Calu3 (cell line): ENCODE data around the gene FBXO2. TPM values are rescaled to one million over a fixed set of nuclear protein-coding genes. Genes with fewer than 3 reads are reported as not detected.
A peak's percentile ranks its signal among the peaks of the same experiment; 100 is the strongest.

Experiments used
- BruUV-seq: library from RNA; stranded (reverse); fragments of 400-500 nt; replicated peaks from 2 replicates; lab custom pipeline; 2021; lab: Mats Ljungman, UMichigan
- CTCF ChIA-PET: fragments of 300-600 bp; sonication (Branson Sonifier 250); formaldehyde crosslinking; loops from one replicate; lab custom pipeline; 2022; ENCODE audit warnings: antibody characterized with exemption; lab: Charles Lee
- DNase-seq: peaks from one replicate; pipeline ENCODE4 v3.0.0; 2022
- H3K27ac Mint-ChIP-seq: one replicate; pipeline ENCODE4 v1.8.0; 2022; ENCODE audit warnings: mixed read lengths; ENCODE audit not compliant: unreplicated experiment
- H3K27me3 Mint-ChIP-seq: one replicate; pipeline ENCODE4 v1.8.0; 2022; ENCODE audit warnings: mixed read lengths; ENCODE audit not compliant: unreplicated experiment
- H3K36me3 Mint-ChIP-seq: one replicate; pipeline ENCODE4 v1.8.0; 2022; ENCODE audit warnings: mild to moderate bottlenecking, moderate library complexity, mixed read lengths; ENCODE audit not compliant: insufficient read depth, unreplicated experiment
- H3K4me1 Mint-ChIP-seq: one replicate; pipeline ENCODE4 v1.8.0; 2022; ENCODE audit warnings: mild to moderate bottlenecking, low read depth, mixed read lengths; ENCODE audit not compliant: unreplicated experiment
- H3K4me3 Mint-ChIP-seq: one replicate; pipeline ENCODE4 v1.8.0; 2022; ENCODE audit warnings: mild to moderate bottlenecking, low read depth, moderate library complexity, mixed read lengths; ENCODE audit not compliant: unreplicated experiment
- H3K9me3 Mint-ChIP-seq: one replicate; pipeline ENCODE4 v1.8.0; 2022; ENCODE audit warnings: low read depth, mixed read lengths; ENCODE audit not compliant: unreplicated experiment
- intact Hi-C: fragments of 100-400 bp; cut with micrococcal nuclease; formaldehyde crosslinking; loops from one replicate; pipeline ENCODE4 v1.10.0; 2022; ENCODE audit not compliant: unreplicated experiment
- total RNA-seq: library from RNA; stranded (reverse); gene quantifications from 2 replicates; pipeline ENCODE4 v1.2.3, GENCODE V29; 2022
- TF ChIP-seq, protein P1 (sequence below): fragments of 200-600 bp; IDR thresholded peaks from one replicate; pipeline ENCODE4 v1.8.0; 2022; ENCODE audit warnings: antibody characterized with exemption; ENCODE audit not compliant: unreplicated experiment

FBXO2 gene
- total RNA-seq, 1 experiment from 2014 or later, result 3.3 TPM

DNA sequence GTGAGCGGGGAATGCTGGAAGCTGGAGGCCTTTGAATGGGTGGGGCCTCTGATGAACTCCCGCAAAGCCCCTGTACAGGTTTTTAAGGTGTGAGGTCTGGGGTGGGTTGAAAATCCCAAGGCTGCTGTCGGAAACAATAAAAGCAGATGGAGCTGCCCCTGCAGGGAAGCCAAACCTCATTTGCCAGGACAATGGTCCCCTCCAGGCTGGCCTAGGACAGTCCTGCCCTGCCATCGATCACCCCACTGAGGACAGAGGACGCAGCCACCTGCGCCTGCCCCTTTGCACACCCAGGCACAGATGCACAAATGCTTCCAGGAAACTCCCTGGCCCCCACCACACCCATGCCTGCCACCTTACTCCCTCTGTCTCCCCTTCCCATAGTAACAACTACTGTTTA, 41.6 kb upstream of the FBXO2 start:
- H3K9me3 Mint-ChIP-seq, result no peaks in the 10 kb centered on the region
- H3K27me3 Mint-ChIP-seq, result peaks cover 50% of the 10 kb centered on the region
- H3K36me3 Mint-ChIP-seq, result peaks cover 9% of the 10 kb centered on the region
- DNase-seq, result no peak
- CTCF ChIA-PET, result interaction anchor here (0.7 kb wide), 1 partner anchor 10 kb away, joined by 3 read pairs; no protein-coding TSS in a partner anchor
- TF ChIP-seq, protein P1, sequence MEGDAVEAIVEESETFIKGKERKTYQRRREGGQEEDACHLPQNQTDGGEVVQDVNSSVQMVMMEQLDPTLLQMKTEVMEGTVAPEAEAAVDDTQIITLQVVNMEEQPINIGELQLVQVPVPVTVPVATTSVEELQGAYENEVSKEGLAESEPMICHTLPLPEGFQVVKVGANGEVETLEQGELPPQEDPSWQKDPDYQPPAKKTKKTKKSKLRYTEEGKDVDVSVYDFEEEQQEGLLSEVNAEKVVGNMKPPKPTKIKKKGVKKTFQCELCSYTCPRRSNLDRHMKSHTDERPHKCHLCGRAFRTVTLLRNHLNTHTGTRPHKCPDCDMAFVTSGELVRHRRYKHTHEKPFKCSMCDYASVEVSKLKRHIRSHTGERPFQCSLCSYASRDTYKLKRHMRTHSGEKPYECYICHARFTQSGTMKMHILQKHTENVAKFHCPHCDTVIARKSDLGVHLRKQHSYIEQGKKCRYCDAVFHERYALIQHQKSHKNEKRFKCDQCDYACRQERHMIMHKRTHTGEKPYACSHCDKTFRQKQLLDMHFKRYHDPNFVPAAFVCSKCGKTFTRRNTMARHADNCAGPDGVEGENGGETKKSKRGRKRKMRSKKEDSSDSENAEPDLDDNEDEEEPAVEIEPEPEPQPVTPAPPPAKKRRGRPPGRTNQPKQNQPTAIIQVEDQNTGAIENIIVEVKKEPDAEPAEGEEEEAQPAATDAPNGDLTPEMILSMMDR, result no peak
- no TSS peak for BruUV-seq
- no peak overlapping the region for H3K27ac Mint-ChIP-seq
- H3K4me3 Mint-ChIP-seq, result no peak overlapping the region
- intact Hi-C loops, result no loop called here
- peaks cover 15% of the 10 kb centered on the region for H3K4me1 Mint-ChIP-seq

DNA sequence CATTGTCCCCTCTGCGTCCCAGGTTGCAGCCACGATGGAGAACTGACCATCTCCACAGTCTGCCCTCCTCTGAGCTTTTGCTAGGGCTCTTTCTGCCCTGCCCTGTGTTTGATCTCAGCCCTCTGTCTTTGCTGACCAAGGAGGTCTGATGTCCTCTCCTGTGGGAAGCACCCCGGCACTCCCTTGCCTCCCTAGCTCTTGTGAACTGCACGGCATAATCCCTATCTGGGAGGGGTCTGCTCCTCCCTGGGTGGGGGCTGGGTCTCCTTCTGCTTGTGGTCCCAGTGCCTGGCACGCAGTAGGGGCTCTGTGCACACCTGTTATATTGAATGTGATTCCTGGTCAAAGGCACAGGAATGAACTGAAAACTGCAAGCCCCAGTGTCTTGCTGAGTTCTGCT, 39.7 kb upstream of the FBXO2 start:
- Mint-ChIP-seq H3K27me3 (peaks cover 63% of the 10 kb centered on the region), H3K4me1 (peaks cover 28% of the 10 kb centered on the region), H3K27ac (no peak overlapping the region), H3K4me3 (no peak overlapping the region), H3K9me3 (no peaks in the 10 kb centered on the region), H3K36me3 (peaks cover 9% of the 10 kb centered on the region)
- CTCF ChIA-PET, result interaction anchor here (1.4 to 1.5 kb wide), 3 partner anchors 12 to 39 kb away, joined by 3 to 4 read pairs (median 3); no protein-coding TSS in a partner anchor
- BruUV-seq, result no TSS peak
- DNase-seq, result no peak
- TF ChIP-seq, protein P1, result no peak
- intact Hi-C loops, result no loop called here

DNA sequence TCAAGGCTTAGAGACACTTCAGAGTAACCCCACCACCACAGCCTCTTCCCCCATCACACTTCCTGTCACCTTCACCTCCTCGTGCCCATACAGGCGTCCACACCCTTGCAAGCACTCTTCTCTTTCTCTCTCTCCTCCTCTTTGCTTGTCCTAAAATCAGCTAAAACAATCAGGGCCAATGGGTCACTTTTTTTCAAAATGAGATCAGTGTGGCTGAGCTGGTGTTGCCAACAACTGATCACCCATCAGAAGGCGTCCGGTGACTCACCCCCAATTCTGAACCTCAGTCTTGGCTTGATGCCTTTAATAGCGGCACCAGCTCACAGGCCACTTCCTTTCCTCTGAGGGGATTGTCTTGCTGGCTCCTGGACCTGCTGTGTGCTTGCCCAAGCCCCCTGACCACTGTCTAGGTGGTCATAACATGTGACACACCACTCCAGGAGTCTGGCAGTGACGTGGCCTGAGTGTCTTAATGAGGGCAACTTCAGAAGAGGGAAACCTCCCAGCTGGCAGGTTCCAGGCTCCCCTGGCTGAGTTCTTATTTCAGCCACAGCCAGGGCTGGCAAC, 38.9 kb upstream of the FBXO2 start:
- intact Hi-C loops, result no loop called here
- no TSS peak for BruUV-seq
- Mint-ChIP-seq H3K4me1 (peaks cover 28% of the 10 kb centered on the region), H3K4me3 (no peak overlapping the region), H3K27ac (no peak overlapping the region), H3K36me3 (peaks cover 9% of the 10 kb centered on the region), H3K9me3 (no peaks in the 10 kb centered on the region), H3K27me3 (peaks cover 60% of the 10 kb centered on the region)
- DNase-seq, result peak; percentile 56
- TF ChIP-seq, protein P1, result no peak
- CTCF ChIA-PET, result interaction anchor here (0.6 to 1.5 kb wide), 5 partner anchors 11 to 43 kb away, joined by 3 to 4 read pairs (median 3); no protein-coding TSS in a partner anchor

DNA sequence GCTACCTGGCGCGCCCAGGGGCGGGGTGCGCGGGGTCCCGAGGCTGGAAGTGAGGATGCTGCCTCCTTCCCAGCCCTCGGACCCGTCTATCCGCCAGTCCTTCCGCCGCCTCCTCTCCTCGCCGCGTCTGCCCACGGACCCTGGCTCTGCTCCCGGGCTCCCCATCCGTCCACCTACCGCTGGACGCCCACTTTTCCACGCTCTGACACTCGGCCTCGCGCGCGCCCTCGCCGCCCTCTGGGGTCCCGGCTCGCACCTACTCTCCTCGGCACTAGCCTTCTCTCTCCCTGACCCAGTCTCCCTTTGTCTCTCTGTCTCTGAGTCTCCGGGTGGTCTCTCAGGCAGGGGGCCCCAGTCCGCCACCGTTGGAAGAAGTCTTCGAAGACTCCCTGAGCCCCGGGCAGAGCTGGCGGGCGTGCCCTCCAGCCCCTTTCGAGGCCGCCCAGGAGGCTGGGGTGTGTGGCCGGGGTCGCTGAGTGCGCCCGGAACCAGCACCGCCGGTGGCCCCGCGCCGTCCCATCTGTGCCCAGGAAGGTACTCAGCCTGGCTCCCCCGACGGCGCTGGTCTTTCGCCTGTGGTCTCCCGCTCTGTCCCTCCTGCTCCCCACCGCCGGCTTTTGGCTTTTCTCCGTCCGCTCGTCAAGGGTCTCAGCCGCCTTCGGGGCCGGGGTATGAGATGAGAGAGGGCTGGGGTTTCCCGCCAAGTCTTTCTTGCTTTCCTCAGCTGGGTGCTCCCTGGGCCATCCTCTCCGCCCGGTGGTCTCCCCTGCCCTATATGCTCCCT, 37.9 kb upstream of the FBXO2 start:
- TF ChIP-seq, protein P1, result no peak
- BruUV-seq, result no TSS peak
- H3K4me3 Mint-ChIP-seq, result peak overlapping the region; percentile 54
- no peak overlapping the region for H3K27ac Mint-ChIP-seq
- peaks cover 66% of the 10 kb centered on the region for H3K27me3 Mint-ChIP-seq
- peaks cover 28% of the 10 kb centered on the region for H3K4me1 Mint-ChIP-seq
- intact Hi-C loops, result no loop called here
- no peaks in the 10 kb centered on the region for H3K9me3 Mint-ChIP-seq
- DNase-seq, result no peak
- H3K36me3 Mint-ChIP-seq, result peaks cover 9% of the 10 kb centered on the region
- CTCF ChIA-PET, result no interaction called here
